HepG2 (cell line): ENCODE results near the gene CCN2. TPM values are rescaled to one million over a fixed set of nuclear protein-coding genes. Genes with fewer than 3 reads are reported as not detected.

ENCODE experiments used
- ATF4 ChIP-seq, 2 experiments: fragments of 450-650 bp in 1 of 2; sonication (generic) in 1 of 2; formaldehyde crosslinking; IDR thresholded peaks; 2 replicates each; pipeline versions ENCODE4 v1.5.0 to v1.8.0; 2020 to 2022; ENCODE audit warnings: mild to moderate bottlenecking in 1 of 2, missing genetic modification reagents in 1 of 2
- BCL6 ChIP-seq: IDR thresholded peaks from 2 replicates; pipeline ENCODE4 v1.6.1; 2016; ENCODE audit warnings: missing genetic modification reagents, missing compliant biosample characterization
- CHD2 ChIP-seq: IDR thresholded peaks from 2 replicates; pipeline ENCODE4 v1.6.1; 2011; ENCODE audit warnings: low read depth, low read length, improper control_type of control experiment
- CREB1 ChIP-seq, 2 experiments: fragments of 450-650 bp in 1 of 2; IDR thresholded peaks; 2 replicates each; pipeline ENCODE4 v1.6.1; 2016 to 2017; ENCODE audit warnings: control low read depth in 1 of 2, mild to moderate bottlenecking in 1 of 2, missing compliant biosample characterization in 1 of 2, missing genetic modification characterization in 1 of 2
- ELF1 ChIP-seq: sonication (generic); formaldehyde crosslinking; IDR thresholded peaks from 2 replicates; pipeline ENCODE4 v1.4.0; 2020; ENCODE audit warnings: missing genetic modification reagents
- ERF ChIP-seq: IDR thresholded peaks from 2 replicates; pipeline ENCODE4 v1.6.1; 2018; ENCODE audit warnings: missing biosample characterization, missing genetic modification reagents
- HMGXB4 ChIP-seq, 2 experiments: sonication (generic) in 1 of 2; formaldehyde crosslinking in 1 of 2; IDR thresholded peaks; 2 replicates each; pipeline versions ENCODE4 v1.4.0 to v1.6.1; 2018 to 2020; ENCODE audit warnings: missing genetic modification reagents in 2 of 2, borderline replicate concordance in 1 of 2, low read depth in 1 of 2, mild to moderate bottlenecking in 1 of 2, missing biosample characterization in 1 of 2
- IRF2 ChIP-seq: IDR thresholded peaks from 2 replicates; pipeline ENCODE4 v1.6.1; 2018; ENCODE audit warnings: missing genetic modification reagents, missing compliant biosample characterization
- KMT2B ChIP-seq: IDR thresholded peaks from 2 replicates; pipeline ENCODE4 v1.6.1; 2016; ENCODE audit warnings: missing genetic modification reagents, missing compliant biosample characterization
- NFIC ChIP-seq: IDR thresholded peaks from 2 replicates; pipeline ENCODE4 v1.6.1; 2012; ENCODE audit warnings: mild to moderate bottlenecking, low read length, inconsistent platforms
- POLR2G ChIP-seq: fragments of 200-400 bp; formaldehyde crosslinking; IDR thresholded peaks from 2 replicates; pipeline ENCODE4 v1.6.1; 2018; ENCODE audit warnings: mild to moderate bottlenecking, low read depth, low read length, moderate library complexity
- PRMT3 ChIP-seq: sonication (generic); formaldehyde crosslinking; IDR thresholded peaks from 2 replicates; pipeline ENCODE4 v1.8.1; 2022; ENCODE audit warnings: low read depth, mild to moderate bottlenecking, moderate library complexity, missing genetic modification reagents, borderline replicate concordance
- RBAK ChIP-seq: sonication (generic); formaldehyde crosslinking; IDR thresholded peaks from 2 replicates; pipeline ENCODE4 v1.5.1; 2020; ENCODE audit warnings: mild to moderate bottlenecking, missing genetic modification reagents
- RFX3 ChIP-seq: IDR thresholded peaks from 2 replicates; pipeline ENCODE4 v1.6.1; 2016; ENCODE audit warnings: missing biosample characterization, missing genetic modification reagents
- SMAD3 ChIP-seq: sonication (generic); formaldehyde crosslinking; IDR thresholded peaks from 2 replicates; pipeline ENCODE4 v1.4.0; 2020; ENCODE audit warnings: missing genetic modification reagents
- SOX5 ChIP-seq: IDR thresholded peaks from 2 replicates; pipeline ENCODE4 v1.6.1; 2016; ENCODE audit warnings: borderline replicate concordance
- SRSF9 ChIP-seq: fragments of 200-400 bp; formaldehyde crosslinking; IDR thresholded peaks from 2 replicates; pipeline ENCODE4 v1.6.1; 2018; ENCODE audit warnings: borderline replicate concordance, mild to moderate bottlenecking, low read depth, low read length; ENCODE audit not compliant: insufficient read depth, poor library complexity, severe bottlenecking
- ZFY ChIP-seq: sonication (generic); formaldehyde crosslinking; IDR thresholded peaks from 2 replicates; pipeline ENCODE4 v1.4.0; 2020; ENCODE audit warnings: missing genetic modification reagents
- ZKSCAN8 ChIP-seq: IDR thresholded peaks from 2 replicates; pipeline ENCODE4 v1.6.1; 2016; ENCODE audit warnings: borderline replicate concordance, missing genetic modification reagents, missing compliant biosample characterization
- ZNF556 ChIP-seq: sonication (generic); formaldehyde crosslinking; IDR thresholded peaks from 2 replicates; pipeline ENCODE4 v1.4.0; 2020; ENCODE audit warnings: mild to moderate bottlenecking, missing genetic modification reagents, borderline replicate concordance
- ZNF766 ChIP-seq: sonication (generic); formaldehyde crosslinking; IDR thresholded peaks from 2 replicates; pipeline ENCODE4 v1.5.0; 2020; ENCODE audit warnings: missing genetic modification reagents, borderline replicate concordance
- ZNF768 ChIP-seq: sonication (generic); formaldehyde crosslinking; IDR thresholded peaks from 2 replicates; pipeline ENCODE4 v1.4.0; 2020; ENCODE audit warnings: missing genetic modification reagents
- ZNF878 ChIP-seq: sonication (generic); formaldehyde crosslinking; IDR thresholded peaks from 2 replicates; pipeline ENCODE4 v1.8.1; 2023; ENCODE audit warnings: mild to moderate bottlenecking, missing genetic modification reagents, moderate library complexity
- ZSCAN5A ChIP-seq: sonication (generic); formaldehyde crosslinking; IDR thresholded peaks from 2 replicates; pipeline ENCODE4 v1.8.0; 2022; ENCODE audit warnings: mild to moderate bottlenecking, missing genetic modification reagents, borderline replicate concordance
- ZSCAN9 ChIP-seq: IDR thresholded peaks from 2 replicates; pipeline ENCODE4 v1.6.1; 2016; ENCODE audit warnings: borderline replicate concordance
- polyA plus RNA-seq, 8 experiments: library from polyadenylated mRNA; depleted of rRNA in 3 of 8; stranded (reverse) in 7 of 8; unstranded in 1 of 8; fragments of >200 nt; fragmentation: Illumina TruSeq in 4 of 8; extraction: Trizol in 4 of 8; gene quantifications; 2 replicates each; pipeline versions ENCODE4 v1.2.1 to v1.2.3, GENCODE V29; 2011 to 2016; ENCODE audit warnings: low read depth in 4 of 8, missing spikeins in 1 of 8, mixed read lengths in 1 of 8; ENCODE audit not compliant: insufficient read depth in 1 of 8
- total RNA-seq, 5 experiments: library from RNA; depleted of rRNA; stranded (reverse); fragments of >200 nt; fragmentation: Illumina TruSeq; extraction: Trizol; gene quantifications; 2 replicates each; pipeline ENCODE4 v1.2.3, GENCODE V29; 2016; ENCODE audit warnings: low read depth in 1 of 5

Gene CCN2
- total and polyA plus RNA-seq, 2 of the 13 experiments (the other 11 are each of a cell fraction or from before 2014, with no cell fraction given): 34.7 to 316 TPM

- TF ChIP-seq ZFY (no peak), PRMT3 (CRISPR knock-in tag) (peak; percentile 48; the same call in 1 of the 2 replicates), ZNF556 (CRISPR knock-in tag) (no peak), ELF1 (CRISPR knock-in tag) (no peak), ZNF766 (CRISPR knock-in tag) (no peak), ZKSCAN8 (CRISPR knock-in tag) (peak; percentile 45; the same call in 1 of the 2 replicates), SMAD3 (CRISPR knock-in tag) (0 out of 2 replicates have a peak, but pooled peaks have one; percentile 40), CREB1 (IDR thresholded peaks at IDR 0.05) (no peak), CREB1 (CRISPR knock-in tag; IDR thresholded peaks at IDR 0.05) (peak; percentile 58; the same call in 1 of the 2 replicates), ZSCAN5A (CRISPR knock-in tag) (no peak), HMGXB4 (CRISPR knock-in tag; IDR thresholded peaks at IDR 0.05; ENCODE audit: borderline replicate concordance in 1 of 2, low read depth in 1 of 2) (peak in 1 of 2 experiments; percentile 34; a peak in 1 of 4 replicates), ZNF878 (CRISPR knock-in tag) (peak; percentile 22; the same call in 1 of the 2 replicates), POLR2G (peak; percentile 60), NFIC (peak; percentile 87; the same call in 1 of the 2 replicates), ATF4 (CRISPR knock-in tag; IDR thresholded peaks at IDR 0.05) (peak in 1 of 2 experiments; percentile 21; a peak in 1 of 4 replicates), CHD2 (peak; percentile 56; the same call in 1 of the 2 replicates), ZSCAN9 (CRISPR knock-in tag) (0 out of 2 replicates have a peak, but pooled peaks have one; percentile 19), SRSF9 (no peak), ZNF768 (CRISPR knock-in tag) (no peak), KMT2B (CRISPR knock-in tag) (0 out of 2 replicates have a peak, but pooled peaks have one; percentile 25), IRF2 (0 out of 2 replicates have a peak, but pooled peaks have one; percentile 14), ERF (CRISPR knock-in tag) (peak; percentile 38; the same call in 1 of the 2 replicates), SOX5 (peak; percentile 51; the same call in 1 of the 2 replicates), RFX3 (CRISPR knock-in tag) (peak; percentile 48), RBAK (CRISPR knock-in tag) (no peak), BCL6 (CRISPR knock-in tag) (no peak; the same call in 1 of the 2 replicates)
Observed at GRCh38 chr6:131946992-131947955, 3.9 kb downstream of the CCN2 start (continued).
